ENCODE data around the gene PPP3CB.

Gene PPP3CB

GRCh38 chr10:73449113-73449512 lies 46.7 kb downstream of the PPP3CB start:
- Histone ChIP-seq H3K4me1 (ENCODE audit: control insufficient read depth, insufficient read depth, low read length) (no peaks in the 10 kb centered on the region), H3K27ac (ENCODE audit: extremely low read depth, low read depth, low read length) (no peak overlapping the region), H3K4me3 (ENCODE audit: low read depth, low read length) (no peak overlapping the region), H3K9me3 (ENCODE audit: control insufficient read depth, insufficient read depth, low read depth, low read length) (no peaks in the 10 kb centered on the region), H3K36me3 (ENCODE audit: control insufficient read depth in 2 of 2, insufficient read depth in 1 of 2, low read length in 2 of 2) (peaks cover 13 to 27% of the 10 kb centered on the region in 2 experiments)
- POLR2A ChIA-PET: no interaction called here
- CTCF ChIA-PET: no interaction called here
- TF ChIP-seq ZFP37 (tag by site-specific recombination; IDR thresholded peaks at IDR 0.05): no peak
- TF ChIP-seq ZNF223 (tag by site-specific recombination; IDR thresholded peaks at IDR 0.05): no peak
- TF ChIP-seq KLF10 (tag by site-specific recombination; IDR thresholded peaks at IDR 0.05): no peak
- no peak for TF ChIP-seq ZEB2 (tag by site-specific recombination; IDR thresholded peaks at IDR 0.05)
- TF ChIP-seq ZNF23 (tag by site-specific recombination; IDR thresholded peaks at IDR 0.05; ENCODE audit: borderline replicate concordance): no peak
- TF ChIP-seq ZNF830 (tag by site-specific recombination; IDR thresholded peaks at IDR 0.05; ENCODE audit: low read depth): no peak

GRCh38 chr10:73448384-73448783 lies 47.4 kb downstream of the PPP3CB start:
- no peak for TF ChIP-seq ZNF658 (tag by site-specific recombination; IDR thresholded peaks at IDR 0.05)
- TF ChIP-seq ZFP69B (tag by site-specific recombination; IDR thresholded peaks at IDR 0.05): no peak
- no peak for TF ChIP-seq ZNF596 (tag by site-specific recombination; IDR thresholded peaks at IDR 0.05)
- no peak for TF ChIP-seq ZNF776 (tag by site-specific recombination; IDR thresholded peaks at IDR 0.05; ENCODE audit: borderline replicate concordance)
- no peak for TF ChIP-seq ZFHX2 (tag by site-specific recombination; conservative IDR thresholded peaks at IDR 0.05)
- TF ChIP-seq ZNF350 (tag by site-specific recombination; IDR thresholded peaks at IDR 0.05): no peak
- no peak for TF ChIP-seq PRDM6 (tag by site-specific recombination; IDR thresholded peaks at IDR 0.05)
- TF ChIP-seq ATF2 (tag by site-specific recombination; IDR thresholded peaks at IDR 0.05; ENCODE audit: low read depth): no peak
- Histone ChIP-seq H3K36me3 (ENCODE audit: control insufficient read depth in 2 of 2, insufficient read depth in 1 of 2, low read length in 2 of 2) (peaks cover 13 to 28% of the 10 kb centered on the region in 2 experiments), H3K27ac (ENCODE audit: extremely low read depth, low read depth, low read length) (no peak overlapping the region), H3K9me3 (ENCODE audit: control insufficient read depth, insufficient read depth, low read depth, low read length) (no peaks in the 10 kb centered on the region), H3K4me1 (ENCODE audit: control insufficient read depth, insufficient read depth, low read length) (no peaks in the 10 kb centered on the region), H3K4me3 (ENCODE audit: low read depth, low read length) (no peak overlapping the region)
- ChIA-PET POLR2A (no interaction called here), CTCF (no interaction called here)

GRCh38 chr10:73446926-73447325 lies 48.9 kb downstream of the PPP3CB start:
- Histone ChIP-seq H3K36me3 (ENCODE audit: control insufficient read depth in 2 of 2, insufficient read depth in 1 of 2, low read length in 2 of 2) (peaks cover 10 to 21% of the 10 kb centered on the region in 2 experiments), H3K4me1 (ENCODE audit: control insufficient read depth, insufficient read depth, low read length) (no peaks in the 10 kb centered on the region), H3K27ac (ENCODE audit: extremely low read depth, low read depth, low read length) (no peak overlapping the region), H3K4me3 (ENCODE audit: low read depth, low read length) (no peak overlapping the region), H3K9me3 (ENCODE audit: control insufficient read depth, insufficient read depth, low read depth, low read length) (no peaks in the 10 kb centered on the region)
- POLR2A ChIA-PET: no interaction called here
- CTCF ChIA-PET: no interaction called here
- TF ChIP-seq RBAK (tag by site-specific recombination; IDR thresholded peaks at IDR 0.05) (no peak), ZNF654 (tag by site-specific recombination; IDR thresholded peaks at IDR 0.05; ENCODE audit: low read depth) (no peak), ZNF580 (tag by site-specific recombination; IDR thresholded peaks at IDR 0.05) (no peak), ZNF112 (tag by site-specific recombination; IDR thresholded peaks at IDR 0.05) (no peak), ZBTB49 (tag by site-specific recombination; IDR thresholded peaks at IDR 0.05; ENCODE audit: low read depth) (no peak), ZNF768 (tag by site-specific recombination; IDR thresholded peaks at IDR 0.05) (no peak)

All from HEK293 (cell line).